ENCODE results near the gene VLDLR. TPM values are rescaled to one million over a fixed set of nuclear protein-coding genes. Genes with fewer than 3 reads are reported as not detected.
A peak's percentile ranks its signal among the peaks of the same experiment; 100 is the strongest.

Gene VLDLR
- total and polyA plus RNA-seq, 8 donors = 2.1 to 110 (median 6.7) TPM

DNA sequence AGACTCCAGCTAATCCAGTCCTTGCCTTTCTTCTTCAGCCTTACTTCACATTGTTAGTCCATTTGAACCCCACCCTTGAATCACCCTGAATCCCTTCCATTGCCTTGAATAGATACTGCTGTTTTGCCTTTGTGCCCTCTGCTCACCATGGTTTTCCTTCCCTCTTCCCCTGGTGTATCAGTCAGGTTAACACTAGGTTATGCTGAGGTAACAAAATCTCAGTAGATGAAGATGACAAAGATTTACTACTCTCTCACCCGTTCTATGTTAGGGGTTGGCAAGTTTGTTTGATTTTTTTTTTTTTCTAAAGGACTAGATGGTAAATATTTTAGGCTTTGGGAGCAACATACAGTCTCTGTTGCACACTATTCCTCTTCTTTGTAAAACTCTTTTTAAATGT lies 3.3 kb upstream of the VLDLR start:
- intact Hi-C loops (cut with DNase I; ENCODE audit: low total_unique reads) = no loop called here
- TF ChIP-seq EP300 (IDR thresholded peaks at IDR 0.05) = no peak
- no peak for TF ChIP-seq POLR2A (IDR thresholded peaks at IDR 0.05)
- Histone ChIP-seq H3K4me1 (peaks cover 4 to 24% (median 17%) of the 10 kb centered on the region in 4 donors), H3K27ac (no peak overlapping the region), H3K9me3 (no peaks in the 10 kb centered on the region), H3K27me3 (peaks cover 0 to 30% (median 11%) of the 10 kb centered on the region in 3 donors), H3K36me3 (no peaks in the 10 kb centered on the region), H3K4me3 (no peak overlapping the region)
- 89 to 95% (median 93%) methylated on average over 1 of the region's 1 CpG for WGBS, 5 donors
- DNase-seq = no peak

DNA sequence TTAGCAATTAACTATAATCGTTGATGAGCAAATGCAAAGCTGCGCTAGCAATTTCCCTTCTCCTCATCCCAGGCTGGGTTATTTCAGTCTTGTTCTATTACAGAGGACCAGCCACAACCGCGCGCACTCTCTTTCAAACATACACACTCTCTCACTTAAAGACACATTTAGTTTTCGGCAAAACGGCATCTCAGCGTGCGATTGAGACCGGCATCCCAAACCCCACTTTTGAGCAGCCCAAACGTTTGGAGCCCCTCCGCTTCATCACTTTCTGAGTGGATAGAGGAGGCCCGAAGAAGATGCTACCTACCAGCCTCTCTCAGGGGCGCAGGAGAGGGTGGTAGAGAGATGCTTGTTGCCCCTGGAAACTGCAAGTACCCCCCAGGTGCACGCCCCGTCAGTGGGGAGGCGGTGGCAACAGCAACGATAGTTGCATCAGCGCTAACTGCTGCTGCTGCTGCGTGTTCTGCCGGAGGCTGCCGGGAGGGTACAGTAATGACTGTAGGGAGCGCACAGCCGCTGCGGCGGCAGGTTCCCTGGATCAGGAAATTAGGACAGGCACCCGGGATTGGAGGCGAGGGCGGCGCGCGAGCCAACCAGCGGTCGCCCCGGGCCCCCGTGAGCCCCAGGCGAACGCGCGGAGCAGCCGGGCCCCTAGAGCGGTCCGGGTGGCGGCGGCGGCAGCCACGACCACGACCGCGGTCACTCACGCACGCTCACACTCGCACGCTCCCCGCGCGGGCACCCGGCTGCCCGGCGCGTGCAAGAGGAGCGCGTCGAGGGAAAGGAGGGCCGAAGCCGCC lies 467 bp upstream of the VLDLR start:
- peaks cover 6 to 45% (median 28%) of the 10 kb centered on the region in 4 donors for H3K4me1 ChIP-seq
- peak; percentile 87 to 93 for DNase-seq
- no peaks in the 10 kb centered on the region for H3K36me3 ChIP-seq
- 3 to 13% (median 5%) methylated on average over 16 to 66 of the region's 66 CpGs for WGBS, 5 donors
- no peak for TF ChIP-seq EP300 (IDR thresholded peaks at IDR 0.05)
- peak in 1 of 4 donors; percentile 20 for TF ChIP-seq POLR2A (IDR thresholded peaks at IDR 0.05)
- peak; percentile 55 to 87 (median 65) for TF ChIP-seq POLR2AphosphoS5 (IDR thresholded peaks at IDR 0.05)
- TF ChIP-seq, protein P1, sequence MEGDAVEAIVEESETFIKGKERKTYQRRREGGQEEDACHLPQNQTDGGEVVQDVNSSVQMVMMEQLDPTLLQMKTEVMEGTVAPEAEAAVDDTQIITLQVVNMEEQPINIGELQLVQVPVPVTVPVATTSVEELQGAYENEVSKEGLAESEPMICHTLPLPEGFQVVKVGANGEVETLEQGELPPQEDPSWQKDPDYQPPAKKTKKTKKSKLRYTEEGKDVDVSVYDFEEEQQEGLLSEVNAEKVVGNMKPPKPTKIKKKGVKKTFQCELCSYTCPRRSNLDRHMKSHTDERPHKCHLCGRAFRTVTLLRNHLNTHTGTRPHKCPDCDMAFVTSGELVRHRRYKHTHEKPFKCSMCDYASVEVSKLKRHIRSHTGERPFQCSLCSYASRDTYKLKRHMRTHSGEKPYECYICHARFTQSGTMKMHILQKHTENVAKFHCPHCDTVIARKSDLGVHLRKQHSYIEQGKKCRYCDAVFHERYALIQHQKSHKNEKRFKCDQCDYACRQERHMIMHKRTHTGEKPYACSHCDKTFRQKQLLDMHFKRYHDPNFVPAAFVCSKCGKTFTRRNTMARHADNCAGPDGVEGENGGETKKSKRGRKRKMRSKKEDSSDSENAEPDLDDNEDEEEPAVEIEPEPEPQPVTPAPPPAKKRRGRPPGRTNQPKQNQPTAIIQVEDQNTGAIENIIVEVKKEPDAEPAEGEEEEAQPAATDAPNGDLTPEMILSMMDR (IDR thresholded peaks at IDR 0.05) = peak in 1 of 7 experiments; percentile 27
- no peaks in the 10 kb centered on the region for H3K9me3 ChIP-seq
- peak overlapping the region; percentile 78 to 85 (median 84) for H3K4me3 ChIP-seq
- intact Hi-C loops (cut with DNase I; ENCODE audit: low total_unique reads) = no loop called here
- H3K27me3 ChIP-seq = peaks cover 0 to 40% (median 11%) of the 10 kb centered on the region in 3 donors
- peak overlapping the region; percentile 80 to 91 (median 85) for H3K27ac ChIP-seq

DNA sequence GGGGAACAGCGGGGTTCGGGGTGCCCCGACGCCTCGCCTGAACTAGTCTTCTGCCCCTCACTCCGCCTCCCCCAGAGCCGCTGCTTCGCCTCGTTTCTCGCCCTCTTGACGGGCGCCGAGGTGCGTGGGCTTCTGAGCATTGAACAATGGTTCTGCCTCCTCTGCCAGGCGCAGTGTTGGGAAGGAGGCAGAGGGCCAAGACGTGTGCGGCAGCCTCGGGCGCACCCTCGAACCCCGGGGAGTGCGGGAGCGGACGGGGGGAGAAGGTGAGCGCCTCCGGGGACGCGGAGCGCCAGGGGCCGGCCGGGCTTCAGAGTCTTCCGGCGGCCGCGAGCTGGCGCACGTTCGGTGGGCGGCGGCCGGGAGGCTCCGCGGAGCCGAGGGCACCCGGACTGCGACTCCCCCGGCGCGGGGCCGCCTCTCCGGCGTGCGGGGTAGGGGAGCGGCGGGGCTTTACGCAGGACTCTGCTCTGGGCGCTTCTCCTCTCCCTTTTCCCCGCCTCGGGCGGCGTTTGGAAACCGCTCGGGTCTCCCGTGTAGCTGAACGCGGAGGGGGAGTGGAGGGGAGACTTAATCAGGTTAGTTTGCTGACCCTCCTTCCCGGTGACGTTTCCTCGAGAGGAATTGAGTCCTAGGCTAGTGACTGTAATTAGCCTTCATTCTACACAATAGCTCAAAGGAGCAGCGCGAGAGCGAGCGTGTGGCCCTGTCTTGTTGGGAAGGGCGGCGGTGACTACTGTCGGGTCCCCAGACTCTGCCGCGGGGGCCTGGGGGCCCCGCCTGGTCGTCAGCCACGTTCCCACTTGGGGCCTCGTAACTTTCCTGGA lies 1.1 kb downstream of the VLDLR start:
- WGBS, 5 donors = 0 to 1% (median 1%) methylated on average over 34 to 82 of the region's 82 CpGs
- H3K4me1 ChIP-seq = peaks cover 6 to 53% (median 28%) of the 10 kb centered on the region in 4 donors
- intact Hi-C loops (cut with DNase I; ENCODE audit: low total_unique reads) = no loop called here

DNA sequence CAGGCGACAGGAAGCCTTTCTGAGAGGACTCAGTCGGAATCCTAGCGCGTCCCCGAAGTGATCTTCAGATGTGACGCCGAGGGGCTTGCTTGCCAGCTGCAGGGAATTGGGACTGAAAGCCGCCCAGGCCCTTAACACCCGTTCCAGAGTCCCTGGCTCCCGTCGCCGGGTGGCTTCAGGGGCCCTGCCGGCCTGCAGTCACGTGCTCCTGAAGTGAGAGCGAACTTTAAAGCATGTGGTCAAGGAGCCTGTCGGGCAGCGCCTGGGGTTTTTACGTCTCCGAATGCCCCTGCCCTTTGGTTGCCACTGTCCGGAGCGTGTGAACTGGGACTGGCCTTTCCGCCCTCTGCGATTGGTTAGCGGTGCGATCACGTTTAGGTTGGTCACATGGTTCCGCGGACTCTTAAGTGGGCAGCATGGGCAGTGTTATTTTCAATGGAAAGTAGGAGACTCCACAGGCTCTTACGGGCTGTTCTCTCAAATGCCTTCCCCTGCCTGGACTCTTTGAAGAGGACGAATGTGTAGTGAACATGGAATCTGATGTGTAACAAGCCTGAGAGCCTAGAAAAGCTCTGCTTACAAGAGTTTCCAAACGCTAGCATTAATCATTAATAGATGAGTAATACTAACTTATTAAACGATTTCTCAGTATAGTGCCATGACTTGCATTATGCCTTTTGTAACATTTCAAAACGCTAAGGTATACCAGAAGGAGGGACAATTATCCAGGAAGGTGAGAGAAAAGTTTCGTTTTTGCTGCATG lies 1.9 kb downstream of the VLDLR start:
- intact Hi-C loops (cut with DNase I; ENCODE audit: low total_unique reads) = no loop called here
- WGBS, 5 donors = 8 to 30% (median 11%) methylated on average over 9 to 34 of the region's 34 CpGs
- peak overlapping the region; percentile 80 to 91 (median 85) for H3K27ac ChIP-seq
- H3K4me3 ChIP-seq = peak overlapping the region; percentile 78 to 85 (median 84)
- peak; percentile 68 to 84 for DNase-seq
- peaks cover 6 to 53% (median 28%) of the 10 kb centered on the region in 4 donors for H3K4me1 ChIP-seq
- no peak for TF ChIP-seq EP300 (IDR thresholded peaks at IDR 0.05)
- peak in 1 of 4 donors; percentile 49 for TF ChIP-seq POLR2A (IDR thresholded peaks at IDR 0.05)
- peak; percentile 43 to 67 (median 65) for TF ChIP-seq POLR2AphosphoS5 (IDR thresholded peaks at IDR 0.05)
- H3K9me3 ChIP-seq = no peaks in the 10 kb centered on the region
- no peaks in the 10 kb centered on the region for H3K36me3 ChIP-seq
- H3K27me3 ChIP-seq = peaks cover 0 to 40% (median 11%) of the 10 kb centered on the region in 3 donors

More for the DNA sequence above, 1.1 kb downstream of the VLDLR start:
- Histone ChIP-seq H3K27ac (peak overlapping the region; percentile 80 to 91 (median 85)), H3K9me3 (no peaks in the 10 kb centered on the region), H3K36me3 (no peaks in the 10 kb centered on the region), H3K27me3 (peaks cover 0 to 40% (median 11%) of the 10 kb centered on the region in 3 donors), H3K4me3 (peak overlapping the region; percentile 78 to 85 (median 84))
- peak; percentile 28 to 74 for DNase-seq
- TF ChIP-seq POLR2A (IDR thresholded peaks at IDR 0.05) (no peak), EP300 (IDR thresholded peaks at IDR 0.05) (no peak)
- TF ChIP-seq, protein P1 (IDR thresholded peaks at IDR 0.05) = no peak
